A549 (cell line): ENCODE results near the gene NAV3. TPM values are rescaled to one million over a fixed set of nuclear protein-coding genes. Genes with fewer than 3 reads are reported as not detected.

Experiments used
- ATAC-seq, 2 experiments: fragments of 200-7000 bp in 1 of 2; fragments of >200 bp in 1 of 2; cut with Nextera tagmentation in 1 of 2; cut with Tn5 transposase in 1 of 2; 3 replicates each; pipeline versions ENCODE4 v1.8.0 to v1.9.1; 2018 to 2020; ENCODE audit warnings: mild to moderate bottlenecking in 1 of 2, moderate library complexity in 1 of 2
- CTCF ChIA-PET: fragments of 300-600 bp; sonication (Branson Sonifier 250); formaldehyde crosslinking; extraction: SDS; loops from one replicate; lab custom pipeline; 2021; ENCODE audit warnings: antibody characterized with exemption, inconsistent platforms; lab: Yijun Ruan, JAX
- POLR2A ChIA-PET: fragments of 350-600 bp; formaldehyde crosslinking; extraction: SDS; loops from one replicate; lab custom pipeline; 2021; ENCODE audit warnings: antibody characterized with exemption, inconsistent platforms; lab: Yijun Ruan, JAX
- DNase-seq, 2 experiments: peaks; one replicate each; pipeline versions ENCODE4 v3.0.0 to v3.0.0-alpha.2; 2011 to 2016; ENCODE audit warnings: low read depth in 1 of 2, low spot score in 1 of 2
- FAIRE-seq: peaks from 2 replicates; lab custom pipeline; 2011; peaks lifted over from hg19 to GRCh38; lab: Jason Lieb, UNC
- H3K27ac ChIP-seq, 2 experiments: fragments of >200 bp; sonication (Bioruptor Twin); formaldehyde crosslinking; 3 replicates each; pipeline ENCODE4 v1.5.1; 2016 to 2017
- H3K4me1 ChIP-seq: fragments of >200 bp; sonication (Bioruptor Twin); formaldehyde crosslinking; 3 replicates; pipeline ENCODE4 v1.6.1; 2016
- H3K4me2 ChIP-seq: fragments of >200 bp; sonication (Bioruptor Twin); formaldehyde crosslinking; 3 replicates; pipeline ENCODE4 v1.6.1; 2016
- H3K4me3 ChIP-seq: fragments of >200 bp; sonication (Bioruptor Twin); formaldehyde crosslinking; 3 replicates; pipeline ENCODE4 v1.5.1; 2016
- H3K9me3 ChIP-seq: fragments of >200 bp; sonication (Bioruptor Twin); formaldehyde crosslinking; 3 replicates; pipeline ENCODE4 v1.6.1; 2016
- CHD4 ChIP-seq: fragments of 200-600 bp; sonication (generic); IDR thresholded peaks from 2 replicates; pipeline ENCODE4 v1.6.1; 2016; ENCODE audit warnings: antibody characterized with exemption, mild to moderate bottlenecking, borderline replicate concordance
- E2F6 ChIP-seq: IDR thresholded peaks from 2 replicates; pipeline ENCODE4 v1.6.1; 2012; ENCODE audit warnings: low read depth, borderline replicate concordance
- EHMT2 ChIP-seq: fragments of 200-600 bp; sonication (generic); IDR thresholded peaks from 2 replicates; pipeline ENCODE4 v1.6.1; 2016; ENCODE audit warnings: antibody characterized with exemption, low read depth, mild to moderate bottlenecking, moderate library complexity
- ELK1 ChIP-seq: fragments of 150-350 bp; IDR thresholded peaks from 2 replicates; pipeline ENCODE4 v1.6.1; 2014; ENCODE audit warnings: low read depth, mild to moderate bottlenecking, low read length
- EP300 ChIP-seq, 2 experiments: fragments of >200 bp; sonication (Bioruptor Twin); formaldehyde crosslinking; IDR thresholded peaks; 2 replicates in 1 of 2; 3 replicates in 1 of 2; pipeline ENCODE4 v1.6.1; 2016 to 2017
- FOSL2 ChIP-seq, 2 experiments: fragments of 450-650 bp in 1 of 2; fragments of >200 bp in 1 of 2; sonication (Bioruptor Twin) in 1 of 2; formaldehyde crosslinking; IDR thresholded peaks; 2 replicates each; pipeline versions ENCODE4 v1.5.0 to v1.6.1; 2016 to 2020; ENCODE audit warnings: mild to moderate bottlenecking in 1 of 2, moderate library complexity in 1 of 2
- GATA3 ChIP-seq: IDR thresholded peaks from 2 replicates; pipeline ENCODE4 v1.6.1; 2012; ENCODE audit warnings: borderline replicate concordance
- HES2 ChIP-seq: fragments of >200 bp; sonication (Bioruptor Twin); formaldehyde crosslinking; IDR thresholded peaks from 2 replicates; pipeline ENCODE4 v1.6.1; 2016
- HOXB13 ChIP-seq: fragments of 250-450 bp; sonication (Bioruptor Pico); IDR thresholded peaks from 2 replicates; pipeline ENCODE4 v1.5.0; 2020; ENCODE audit warnings: low read depth, mild to moderate bottlenecking, moderate library complexity
- MAFK ChIP-seq: fragments of 450-650 bp; IDR thresholded peaks from 2 replicates; pipeline ENCODE4 v1.6.1; 2014; ENCODE audit not compliant: partially characterized antibody
- MAZ ChIP-seq: fragments of 150-350 bp; IDR thresholded peaks from 2 replicates; pipeline ENCODE4 v1.6.1; 2014; ENCODE audit warnings: antibody characterized with exemption, low read depth, low read length, borderline replicate concordance
- POLR2AphosphoS2 ChIP-seq: conservative IDR thresholded peaks from 2 replicates; pipeline ENCODE4 v1.6.1; 2012; ENCODE audit warnings: low read length, improper control_type of control experiment, inconsistent platforms
- REST ChIP-seq: fragments of 200-600 bp; sonication (generic); IDR thresholded peaks from 2 replicates; pipeline ENCODE4 v1.6.1; 2016; ENCODE audit warnings: antibody characterized with exemption, mild to moderate bottlenecking, moderate library complexity
- SMC3 ChIP-seq: fragments of >200 bp; sonication (Bioruptor Twin); formaldehyde crosslinking; IDR thresholded peaks from 3 replicates; pipeline ENCODE4 v1.6.1; 2018; ENCODE audit warnings: inconsistent platforms
- ZC3H11A ChIP-seq: fragments of 450-650 bp; IDR thresholded peaks from 2 replicates; pipeline ENCODE4 v1.6.1; 2014; ENCODE audit warnings: antibody characterized with exemption, mild to moderate bottlenecking
- ZFP36 ChIP-seq: fragments of 450-650 bp; IDR thresholded peaks from 2 replicates; pipeline ENCODE4 v1.6.1; 2014; ENCODE audit warnings: borderline replicate concordance; ENCODE audit not compliant: partially characterized antibody
- ZSCAN20 ChIP-seq: fragments of 250-450 bp; sonication (Bioruptor Pico); IDR thresholded peaks from 2 replicates; pipeline ENCODE4 v1.8.0; 2022; ENCODE audit warnings: mild to moderate bottlenecking, moderate library complexity
- WGBS: methylation state at CpG from one replicate; pipeline ENCODE4 v1.1.6; 2017; ENCODE audit errors: missing lambda C conversion rate; 5-methylcytosine and 5-hydroxymethylcytosine counted together
- polyA plus RNA-seq, 4 experiments: library from polyadenylated mRNA; depleted of rRNA in 3 of 4; stranded (reverse); fragments of >200 nt; fragmentation: RNase III in 1 of 4; extraction: RNeasy Plus Mini Kit Qiagen cat#74134 plus additional on column Dnase treatment in 1 of 4; gene quantifications; 2 replicates in 3 of 4; 3 replicates in 1 of 4; pipeline ENCODE4 v1.2.3, GENCODE V29; 2011 to 2017
- TF ChIP-seq, protein P1 (sequence below): IDR thresholded peaks from 2 replicates; pipeline ENCODE4 v1.6.1; 2012

Gene NAV3
- polyA plus RNA-seq, 2 of the 4 experiments (the other 2 are of a cell fraction), result 8.6 to 9.7 TPM

- no peak for TF ChIP-seq MAZ
- TF ChIP-seq ELK1, result no peak
- no peak for TF ChIP-seq POLR2AphosphoS2
Observed at GRCh38 chr12:78176643-78177042, 345.9 kb downstream of the NAV3 start (continued).

DNA sequence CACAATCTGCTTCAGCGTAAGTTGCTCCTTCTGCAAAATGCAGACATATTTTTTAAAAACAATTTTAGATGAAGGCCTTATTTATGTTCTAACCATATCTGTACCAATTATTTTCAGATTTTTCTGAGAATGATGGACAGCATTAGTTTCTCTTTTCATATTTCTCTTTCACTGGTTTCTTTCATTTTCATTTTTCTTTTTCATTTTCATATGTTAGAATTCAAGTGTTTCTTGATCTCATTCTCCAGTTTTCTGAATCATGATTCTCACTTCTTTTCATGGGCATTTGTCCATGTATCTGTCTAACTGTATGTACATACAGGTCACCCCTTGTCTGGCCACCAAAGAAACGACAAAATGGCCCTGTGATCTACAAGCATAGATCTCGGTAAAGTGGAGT, 346.6 kb downstream of the NAV3 start:
- Histone ChIP-seq H3K4me2 (no peak overlapping the region), H3K4me1 (no peaks in the 10 kb centered on the region), H3K9me3 (no peaks in the 10 kb centered on the region), H3K4me3 (no peak overlapping the region), H3K27ac (no peak overlapping the region)
- ChIA-PET CTCF (no interaction called here), POLR2A (no interaction called here)
- no peak for FAIRE-seq
- no peak for DNase-seq
- WGBS, result 93% methylated on average over 3 of the region's 3 CpGs
- ATAC-seq, result no peak
- TF ChIP-seq E2F6, result no peak
- TF ChIP-seq, protein P1, sequence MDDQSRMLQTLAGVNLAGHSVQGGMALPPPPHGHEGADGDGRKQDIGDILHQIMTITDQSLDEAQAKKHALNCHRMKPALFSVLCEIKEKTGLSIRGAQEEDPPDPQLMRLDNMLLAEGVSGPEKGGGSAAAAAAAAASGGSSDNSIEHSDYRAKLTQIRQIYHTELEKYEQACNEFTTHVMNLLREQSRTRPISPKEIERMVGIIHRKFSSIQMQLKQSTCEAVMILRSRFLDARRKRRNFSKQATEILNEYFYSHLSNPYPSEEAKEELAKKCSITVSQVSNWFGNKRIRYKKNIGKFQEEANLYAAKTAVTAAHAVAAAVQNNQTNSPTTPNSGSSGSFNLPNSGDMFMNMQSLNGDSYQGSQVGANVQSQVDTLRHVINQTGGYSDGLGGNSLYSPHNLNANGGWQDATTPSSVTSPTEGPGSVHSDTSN, result no peak
- TF ChIP-seq ZFP36, result no peak
- TF ChIP-seq EHMT2, result no peak
- no peak for TF ChIP-seq GATA3
- TF ChIP-seq REST, result no peak
- TF ChIP-seq POLR2AphosphoS2, result no peak
- no peak for TF ChIP-seq SMC3
- no peak for TF ChIP-seq FOSL2 (IDR thresholded peaks at IDR 0.05)
- TF ChIP-seq FOSL2 (CRISPR knock-in tag; IDR thresholded peaks at IDR 0.05), result no peak
- TF ChIP-seq HES2, result no peak
- no peak for TF ChIP-seq HOXB13 (CRISPR knock-in tag)
- TF ChIP-seq CHD4, result no peak
- no peak for TF ChIP-seq MAZ

DNA sequence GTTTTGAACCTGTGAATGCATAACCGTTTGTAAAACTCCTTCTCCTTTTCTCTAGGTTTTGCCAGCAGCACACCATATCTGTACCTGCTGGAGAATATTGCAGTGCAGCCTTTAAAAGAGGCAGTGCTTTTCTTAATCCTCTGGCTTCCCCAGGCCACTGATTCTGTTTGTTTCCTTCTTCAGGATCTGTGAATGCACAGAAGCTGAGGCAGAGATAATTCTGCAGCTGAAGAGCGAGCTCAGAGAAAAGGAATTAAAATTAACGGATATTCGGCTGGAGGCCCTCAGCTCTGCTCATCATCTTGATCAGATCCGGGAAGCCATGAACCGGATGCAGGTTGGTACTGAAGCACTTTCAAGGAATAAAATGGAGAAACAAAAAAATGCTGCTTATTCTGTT, 348.7 kb downstream of the NAV3 start:
- 87% methylated on average over 6 of the region's 6 CpGs for WGBS
- CTCF ChIA-PET, result interaction anchor here (1.0 to 1.6 kb wide), 2 partner anchors 291 to 1166 kb away, joined by 3 read pairs; no protein-coding TSS in a partner anchor
- no peak overlapping the region for H3K27ac ChIP-seq

More for the DNA sequence above, 348.7 kb downstream of the NAV3 start:
- ATAC-seq (no peak), DNase-seq (no peak), FAIRE-seq (no peak)
- H3K9me3 ChIP-seq, result no peaks in the 10 kb centered on the region
- TF ChIP-seq EP300 (IDR thresholded peaks at IDR 0.05), result no peak
- no peak for TF ChIP-seq REST
- no peak for TF ChIP-seq EHMT2
- no peak for TF ChIP-seq MAFK
- TF ChIP-seq SMC3, result no peak
- no peak for TF ChIP-seq ZC3H11A
- TF ChIP-seq ZSCAN20, result no peak
- H3K4me2 ChIP-seq, result no peak overlapping the region
- POLR2A ChIA-PET, result no interaction called here
- no peaks in the 10 kb centered on the region for H3K4me1 ChIP-seq
- H3K4me3 ChIP-seq, result no peak overlapping the region
